Ishikawa (cell line): ENCODE results near the gene GRIA4.

Experiments
- CREB1 ChIP-seq: IDR thresholded peaks from 2 replicates; pipeline ENCODE4 v1.6.1; 2012; ENCODE audit warnings: low read depth
- EP300 ChIP-seq: IDR thresholded peaks from 2 replicates; pipeline ENCODE4 v1.6.1; 2012; ENCODE audit warnings: borderline replicate concordance
- TCF12 ChIP-seq: IDR thresholded peaks from 2 replicates; pipeline ENCODE4 v1.6.1; 2012; ENCODE audit warnings: low read depth
- TF ChIP-seq, protein P1 (sequence below): IDR thresholded peaks from 2 replicates; pipeline ENCODE4 v1.6.1; 2012; ENCODE audit warnings: low read depth, mild to moderate bottlenecking

DNA sequence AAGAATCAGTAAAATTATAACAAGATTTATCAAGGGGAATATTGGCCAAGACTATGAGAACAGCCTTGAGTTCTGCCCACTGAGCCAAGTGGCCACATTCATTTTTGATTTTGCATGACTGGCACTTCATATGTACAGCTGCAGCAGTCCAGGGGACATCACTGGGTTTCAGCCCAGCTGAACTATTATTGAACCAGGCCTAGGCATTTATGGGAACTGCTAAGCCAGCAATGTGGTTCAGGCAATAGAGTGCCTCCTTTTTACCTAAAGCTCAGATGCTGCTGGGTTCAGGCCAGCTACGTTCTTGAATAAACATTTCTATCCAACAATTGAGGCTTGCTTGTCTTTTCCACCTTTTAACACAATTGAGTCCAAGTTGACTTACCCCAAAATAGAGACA lies 215.3 kb downstream of the GRIA4 start:
- TF ChIP-seq, protein P1, sequence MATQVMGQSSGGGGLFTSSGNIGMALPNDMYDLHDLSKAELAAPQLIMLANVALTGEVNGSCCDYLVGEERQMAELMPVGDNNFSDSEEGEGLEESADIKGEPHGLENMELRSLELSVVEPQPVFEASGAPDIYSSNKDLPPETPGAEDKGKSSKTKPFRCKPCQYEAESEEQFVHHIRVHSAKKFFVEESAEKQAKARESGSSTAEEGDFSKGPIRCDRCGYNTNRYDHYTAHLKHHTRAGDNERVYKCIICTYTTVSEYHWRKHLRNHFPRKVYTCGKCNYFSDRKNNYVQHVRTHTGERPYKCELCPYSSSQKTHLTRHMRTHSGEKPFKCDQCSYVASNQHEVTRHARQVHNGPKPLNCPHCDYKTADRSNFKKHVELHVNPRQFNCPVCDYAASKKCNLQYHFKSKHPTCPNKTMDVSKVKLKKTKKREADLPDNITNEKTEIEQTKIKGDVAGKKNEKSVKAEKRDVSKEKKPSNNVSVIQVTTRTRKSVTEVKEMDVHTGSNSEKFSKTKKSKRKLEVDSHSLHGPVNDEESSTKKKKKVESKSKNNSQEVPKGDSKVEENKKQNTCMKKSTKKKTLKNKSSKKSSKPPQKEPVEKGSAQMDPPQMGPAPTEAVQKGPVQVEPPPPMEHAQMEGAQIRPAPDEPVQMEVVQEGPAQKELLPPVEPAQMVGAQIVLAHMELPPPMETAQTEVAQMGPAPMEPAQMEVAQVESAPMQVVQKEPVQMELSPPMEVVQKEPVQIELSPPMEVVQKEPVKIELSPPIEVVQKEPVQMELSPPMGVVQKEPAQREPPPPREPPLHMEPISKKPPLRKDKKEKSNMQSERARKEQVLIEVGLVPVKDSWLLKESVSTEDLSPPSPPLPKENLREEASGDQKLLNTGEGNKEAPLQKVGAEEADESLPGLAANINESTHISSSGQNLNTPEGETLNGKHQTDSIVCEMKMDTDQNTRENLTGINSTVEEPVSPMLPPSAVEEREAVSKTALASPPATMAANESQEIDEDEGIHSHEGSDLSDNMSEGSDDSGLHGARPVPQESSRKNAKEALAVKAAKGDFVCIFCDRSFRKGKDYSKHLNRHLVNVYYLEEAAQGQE: no peak
- TF ChIP-seq CREB1: no peak
- no peak for TF ChIP-seq EP300
- no peak for TF ChIP-seq TCF12
